Ovary (tissue), 9 donors: ENCODE results near the gene SPARC. TPM values are rescaled to one million over a fixed set of nuclear protein-coding genes. Genes with fewer than 3 reads are reported as not detected.
A peak's percentile ranks its signal among the peaks of the same experiment; 100 is the strongest.

ENCODE experiments used
- DNase-seq, 5 donors: peaks; one replicate each; pipeline ENCODE4 v3.0.0-alpha.2; 2019 to 2020
- H3K27ac ChIP-seq, 2 donors: fragments of 200-600 bp; one replicate each; pipeline versions ENCODE4 v1.5.1 to v1.8.0; 2019 to 2022
- H3K27me3 ChIP-seq: fragments of 200-600 bp; one replicate; pipeline ENCODE4 v1.8.0; 2022
- H3K36me3 ChIP-seq: fragments of 200-600 bp; sonication (generic); one replicate; pipeline ENCODE4 v1.5.1; 2019
- H3K4me1 ChIP-seq: one replicate; pipeline ENCODE4 v1.8.1; 2013; ENCODE audit warnings: mild to moderate bottlenecking, moderate library complexity; ENCODE audit not compliant: insufficient read depth
- H3K4me3 ChIP-seq: fragments of 200-600 bp; sonication (generic); one replicate; pipeline ENCODE4 v1.5.1; 2017
- H3K9me3 ChIP-seq, 2 donors: fragments of 200-600 bp in 1 of 2; sonication (generic) in 1 of 2; one replicate each; pipeline versions ENCODE4 v1.5.1 to v1.8.1; 2013 to 2019; ENCODE audit warnings: mild to moderate bottlenecking in 1 of 2, moderate library complexity in 1 of 2
- EP300 ChIP-seq: sonication (generic); formaldehyde crosslinking; IDR thresholded peaks from one replicate; pipeline ENCODE4 v1.6.1; 2017; ENCODE audit warnings: antibody characterized with exemption
- POLR2A ChIP-seq: fragments of 450-650 bp; IDR thresholded peaks from one replicate; pipeline ENCODE4 v1.6.1; 2017; ENCODE audit warnings: antibody characterized with exemption, mild to moderate bottlenecking, moderate library complexity
- WGBS, 3 donors: extraction: QIAGEN DNeasy Blood & Tissue Kit in 1 of 3; methylation state at CpG; one replicate each; pipeline versions ENCODE4 v1.1.5 to v1.1.7; 2013 to 2017; 5-methylcytosine and 5-hydroxymethylcytosine counted together
- intact Hi-C, 4 donors: fragments of 100-400 bp; cut with DNase I; formaldehyde crosslinking; loops; one replicate each; pipeline versions ENCODE4 v1.11.0 to v1.15.1; 2022 to 2023
- polyA plus RNA-seq, 2 donors: library from polyadenylated mRNA; stranded (reverse); fragments of 200-250 nt in 1 of 2; fragments of 350-450 nt in 1 of 2; fragmentation: Illumina TruSeq in 1 of 2; extraction: RNeasy Lipid Tissue Mini Kit (QIAGEN cat#74804) in 1 of 2; gene quantifications; one replicate each; pipeline ENCODE4 v1.2.3, GENCODE V29; 2013 to 2014
- total RNA-seq, 7 donors: library from RNA; depleted of rRNA in 2 of 7; stranded (reverse); fragments of >200 nt in 2 of 7; fragmentation: NEBNext Ultra II Directional in 3 of 7; extraction: Animal tissue kit (Norgen Biotek cat#: 25700) in 3 of 7; gene quantifications; one replicate each; pipeline versions ENCODE4 v1.1.0 to v1.2.4, GENCODE V29; 2016 to 2023
- TF ChIP-seq, protein P1 (sequence below), 3 donors: fragments of 450-650 bp in 2 of 3; fragments of 200-600 bp in 1 of 3; IDR thresholded peaks; one replicate each; pipeline versions ENCODE4 v1.5.1 to v1.8.0; 2016 to 2022; ENCODE audit warnings: antibody characterized with exemption in 3 of 3, mild to moderate bottlenecking in 1 of 3
- donor health status: DM: no; HTN: no; CAD: no; lungs with moderate emphysema.
- donor health status: DM: no; HTN: no; CAD: no.
- donor health status: Bipolar disorder and iron deficiency.
- donor health status: DM: yes; HTN: yes; CAD: no.
- donor health status: DM: no; HTN: no; CAD: no.
- donor health status: DM: yes; HTN: yes; CAD: no.

SPARC gene
- total and polyA plus RNA-seq, 9 donors, result 220 to 2,564 (median 924) TPM

DNA sequence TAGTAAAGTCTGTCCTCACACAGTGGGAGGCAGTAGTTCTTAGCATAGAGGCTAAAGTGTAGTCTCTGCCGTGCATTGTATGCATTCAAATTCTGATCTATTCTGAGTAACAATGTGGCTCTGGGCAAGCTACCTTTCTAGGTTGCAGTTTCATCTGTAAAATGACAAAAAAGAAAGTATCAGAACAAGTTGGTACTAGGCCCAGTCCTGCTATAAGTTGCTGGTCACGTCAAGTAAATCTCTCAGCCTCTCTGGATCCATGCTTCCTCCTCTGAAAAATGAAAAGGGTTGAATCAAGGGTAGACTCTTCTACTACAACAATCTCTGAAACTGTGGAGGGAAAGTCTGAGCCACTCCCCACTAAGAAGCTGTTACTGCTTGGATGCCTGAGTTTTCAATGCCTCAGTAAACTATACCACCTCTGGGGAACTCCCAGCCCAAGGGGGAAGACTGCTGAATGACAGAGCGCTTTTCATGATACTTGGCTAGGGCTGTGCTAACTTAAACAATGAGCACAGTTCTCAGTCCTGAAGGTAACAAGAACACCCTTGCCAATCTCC is 34.5 kb upstream of the SPARC start:
- DNase-seq, result no peak
- Histone ChIP-seq H3K27me3 (no peaks in the 10 kb centered on the region), H3K4me3 (no peak overlapping the region), H3K36me3 (no peaks in the 10 kb centered on the region), H3K27ac (no peak overlapping the region), H3K9me3 (no peaks in the 10 kb centered on the region), H3K4me1 (peaks cover 5% of the 10 kb centered on the region)
- WGBS, 3 donors, result 89 to 92% (median 90%) methylated on average over 3 of the region's 3 CpGs
- TF ChIP-seq, protein P1, sequence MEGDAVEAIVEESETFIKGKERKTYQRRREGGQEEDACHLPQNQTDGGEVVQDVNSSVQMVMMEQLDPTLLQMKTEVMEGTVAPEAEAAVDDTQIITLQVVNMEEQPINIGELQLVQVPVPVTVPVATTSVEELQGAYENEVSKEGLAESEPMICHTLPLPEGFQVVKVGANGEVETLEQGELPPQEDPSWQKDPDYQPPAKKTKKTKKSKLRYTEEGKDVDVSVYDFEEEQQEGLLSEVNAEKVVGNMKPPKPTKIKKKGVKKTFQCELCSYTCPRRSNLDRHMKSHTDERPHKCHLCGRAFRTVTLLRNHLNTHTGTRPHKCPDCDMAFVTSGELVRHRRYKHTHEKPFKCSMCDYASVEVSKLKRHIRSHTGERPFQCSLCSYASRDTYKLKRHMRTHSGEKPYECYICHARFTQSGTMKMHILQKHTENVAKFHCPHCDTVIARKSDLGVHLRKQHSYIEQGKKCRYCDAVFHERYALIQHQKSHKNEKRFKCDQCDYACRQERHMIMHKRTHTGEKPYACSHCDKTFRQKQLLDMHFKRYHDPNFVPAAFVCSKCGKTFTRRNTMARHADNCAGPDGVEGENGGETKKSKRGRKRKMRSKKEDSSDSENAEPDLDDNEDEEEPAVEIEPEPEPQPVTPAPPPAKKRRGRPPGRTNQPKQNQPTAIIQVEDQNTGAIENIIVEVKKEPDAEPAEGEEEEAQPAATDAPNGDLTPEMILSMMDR (IDR thresholded peaks at IDR 0.05), result no peak
- TF ChIP-seq POLR2A (no peak), EP300 (no peak)
- intact Hi-C loops, result no loop called here

DNA sequence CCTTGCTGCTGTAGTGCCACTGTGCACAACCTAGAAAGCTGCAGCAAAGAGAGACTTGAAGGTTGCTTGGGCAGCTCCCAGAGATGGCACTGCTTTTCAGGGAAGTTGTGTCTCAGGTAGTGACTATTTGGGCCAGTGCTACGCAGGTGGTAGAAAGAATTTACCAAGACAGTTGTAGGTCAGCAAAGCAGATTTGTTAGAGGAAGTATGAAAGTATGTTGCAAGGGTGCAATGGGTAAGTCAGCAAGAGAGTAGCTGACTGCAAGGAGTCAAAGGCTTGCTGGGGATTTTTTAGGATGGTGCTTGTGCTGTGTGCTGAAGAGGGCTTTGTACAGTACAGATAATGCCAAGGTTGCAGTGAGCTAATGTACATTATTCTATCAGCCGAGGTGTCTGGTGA is 33.5 kb upstream of the SPARC start:
- no peak overlapping the region for H3K27ac ChIP-seq
- no peaks in the 10 kb centered on the region for H3K9me3 ChIP-seq
- WGBS, 3 donors, result 86 to 95% (median 89%) methylated on average over 2 of the region's 2 CpGs
- H3K36me3 ChIP-seq, result no peaks in the 10 kb centered on the region
- intact Hi-C loops, result no loop called here
- no peak for TF ChIP-seq EP300
- TF ChIP-seq, protein P1 (IDR thresholded peaks at IDR 0.05), result no peak
- TF ChIP-seq POLR2A, result no peak
- no peak for DNase-seq
- peaks cover 5% of the 10 kb centered on the region for H3K4me1 ChIP-seq
- no peak overlapping the region for H3K4me3 ChIP-seq
- H3K27me3 ChIP-seq, result no peaks in the 10 kb centered on the region

DNA sequence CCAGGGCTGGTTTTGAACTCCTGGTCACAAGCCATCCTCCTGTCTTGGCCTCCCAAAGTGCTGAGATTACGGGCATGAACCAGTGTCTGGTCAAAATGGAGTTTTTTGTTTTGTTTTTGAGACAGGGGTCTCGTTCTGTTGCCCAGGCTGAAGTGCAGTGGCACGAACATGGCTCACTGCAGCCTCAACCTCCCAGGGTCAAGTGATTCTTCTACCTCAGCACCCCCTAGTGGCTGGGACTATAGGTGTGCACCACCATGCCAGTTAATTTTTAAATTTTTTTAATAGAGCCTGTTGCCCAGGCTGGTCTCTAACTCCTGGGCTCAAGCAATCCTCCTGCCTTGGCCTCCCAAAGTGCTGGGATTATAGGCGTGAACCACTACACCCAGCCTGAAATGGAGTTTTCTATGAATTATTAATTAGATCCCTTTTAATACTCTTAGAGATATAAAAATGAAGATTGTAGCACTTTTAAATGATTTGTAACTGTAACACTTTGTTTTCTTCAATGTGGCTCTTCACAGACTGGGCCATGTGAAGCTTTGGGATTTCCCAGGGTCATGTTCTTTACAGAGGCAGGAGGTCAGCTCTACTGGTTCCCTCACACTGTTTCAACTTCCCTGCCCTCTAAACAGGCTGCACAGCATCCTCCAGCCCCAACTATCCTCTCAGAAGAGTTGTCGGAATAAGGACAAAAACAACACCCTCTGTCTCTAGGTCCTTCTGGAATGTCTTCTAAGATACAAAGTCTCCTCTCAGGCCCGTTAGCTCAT is 32.7 kb upstream of the SPARC start:
- DNase-seq, result peak in 2 of 5 donors; percentile 37 to 44

DNA sequence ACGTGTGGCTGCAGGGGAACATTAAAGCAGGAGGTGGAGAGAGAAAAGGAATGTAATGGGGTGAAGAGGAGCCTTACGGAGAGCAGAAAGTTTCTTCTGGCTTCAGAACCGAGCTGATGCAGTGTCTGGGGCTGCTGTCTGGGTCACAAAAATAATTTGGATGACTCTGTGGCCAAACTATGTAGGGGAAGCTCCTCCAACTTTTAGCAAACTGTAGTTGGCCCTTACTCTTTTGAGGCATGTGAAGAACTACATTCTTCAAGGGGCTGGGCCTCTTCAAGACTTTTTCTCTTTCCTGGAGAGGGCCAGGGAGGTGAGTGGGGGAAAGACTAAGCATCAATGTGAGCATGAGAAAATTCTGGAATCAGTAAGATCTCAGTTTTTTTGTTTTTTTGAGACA is 31.9 kb upstream of the SPARC start:
- intact Hi-C loops, result no loop called here
- Histone ChIP-seq H3K36me3 (no peaks in the 10 kb centered on the region), H3K4me1 (no peaks in the 10 kb centered on the region), H3K27me3 (no peaks in the 10 kb centered on the region), H3K27ac (no peak overlapping the region), H3K9me3 (no peaks in the 10 kb centered on the region), H3K4me3 (no peak overlapping the region)
- DNase-seq, result no peak
- TF ChIP-seq EP300 (no peak), POLR2A (no peak)
- TF ChIP-seq, protein P1 (IDR thresholded peaks at IDR 0.05), result no peak
- WGBS, 3 donors, result 13 to 17% (median 13%) methylated on average over 3 of the region's 3 CpGs

More for the DNA sequence above, 32.7 kb upstream of the SPARC start:
- Histone ChIP-seq H3K27me3 (no peaks in the 10 kb centered on the region), H3K27ac (no peak overlapping the region), H3K9me3 (no peaks in the 10 kb centered on the region), H3K36me3 (no peaks in the 10 kb centered on the region), H3K4me1 (peaks cover 2% of the 10 kb centered on the region), H3K4me3 (no peak overlapping the region)
- intact Hi-C loops, result no loop called here
- 75 to 87% (median 82%) methylated on average over 6 of the region's 6 CpGs for WGBS, 3 donors
- TF ChIP-seq EP300 (no peak), POLR2A (no peak)
- TF ChIP-seq, protein P1 (IDR thresholded peaks at IDR 0.05), result peak in 2 of 3 donors; percentile 8 to 29
